Astrocyte of the spinal cord (primary cell): Measurements from ENCODE around the gene FN3K.

Experiments
- DNase-seq: peaks from one replicate; pipeline ENCODE4 v3.0.0; 2011; ENCODE audit warnings: low read depth, low spot score
- H3K4me3 ChIP-seq: 2 replicates; pipeline ENCODE4 v1.5.1; 2011; ENCODE audit warnings: low read depth, mild to moderate bottlenecking, low read length, moderate library complexity
- CTCF ChIP-seq: IDR thresholded peaks from 2 replicates; pipeline ENCODE4 v1.5.1; 2012; ENCODE audit warnings: low read depth, mild to moderate bottlenecking, low read length, inconsistent platforms
- in situ Hi-C: cut with HindIII; loops from 2 replicates; pipeline ENCODE4 v1.10.0; 2017; ENCODE audit warnings: low sequenced_read_pairs

FN3K gene

GRCh38 chr17:82723169-82723807, 12.1 kb upstream of the FN3K start:
- no peak for TF ChIP-seq CTCF
- in situ Hi-C loops = no loop called here
- no peak overlapping the region for H3K4me3 ChIP-seq
- DNase-seq = no peak

- in situ Hi-C loops = no loop called here
These were observed 9.0 kb upstream of the FN3K start for GRCh38 chr17:82726427-82726826.

GRCh38 chr17:82729479-82730260, 5.7 kb upstream of the FN3K start:
- DNase-seq = no peak
- TF ChIP-seq CTCF = no peak
- H3K4me3 ChIP-seq = no peak overlapping the region
- in situ Hi-C loops = no loop called here

More at GRCh38 chr17:82726427-82726826, 9.0 kb upstream of the FN3K start:
- no peak for TF ChIP-seq CTCF
- H3K4me3 ChIP-seq = no peak overlapping the region
- DNase-seq = no peak

GRCh38 chr17:82732118-82732743, 3.2 kb upstream of the FN3K start:
- TF ChIP-seq CTCF = no peak
- H3K4me3 ChIP-seq = no peak overlapping the region
- in situ Hi-C loops = no loop called here
- no peak for DNase-seq

- TF ChIP-seq CTCF = no peak
- in situ Hi-C loops = no loop called here
- no peak for DNase-seq
- H3K4me3 ChIP-seq = no peak overlapping the region
These were observed 1.2 kb downstream of the FN3K start for GRCh38 chr17:82736511-82737185.
